HEK293 (cell line): ENCODE measurements around the gene NXPH4.

Experiments
- CTCF ChIA-PET: fragments of 350-600 bp; formaldehyde crosslinking; extraction: SDS; loops from one replicate; lab custom pipeline; 2021; ENCODE audit warnings: antibody characterized with exemption; lab: Yijun Ruan, JAX
- POLR2A ChIA-PET: fragments of 300-600 bp; formaldehyde crosslinking; extraction: SDS; loops from one replicate; lab custom pipeline; 2020; ENCODE audit warnings: antibody characterized with exemption, inconsistent platforms; lab: Yijun Ruan, JAX
- H3K27ac ChIP-seq: fragments of 200-500 bp; sonication (Bioruptor generic); 2 replicates; pipeline ENCODE4 v1.5.1; 2014; ENCODE audit warnings: low read depth, low read length, control low read depth, inconsistent platforms; ENCODE audit errors: extremely low read depth
- H3K36me3 ChIP-seq, 2 experiments: fragments of 200-500 bp in 1 of 2; sonication (Bioruptor generic) in 1 of 2; 1 replicate in 1 of 2; 2 replicates in 1 of 2; pipeline ENCODE4 v1.5.1; 2014 to 2017; ENCODE audit warnings: inconsistent platforms in 2 of 2, low read length in 2 of 2; ENCODE audit not compliant: control insufficient read depth in 2 of 2, insufficient read depth in 1 of 2
- H3K4me1 ChIP-seq: fragments of 200-500 bp; sonication (Bioruptor generic); 2 replicates; pipeline ENCODE4 v1.5.1; 2014; ENCODE audit warnings: mild to moderate bottlenecking, low read length, inconsistent platforms; ENCODE audit not compliant: control insufficient read depth, insufficient read depth
- H3K4me3 ChIP-seq: 2 replicates; pipeline ENCODE4 v1.5.1; 2011; ENCODE audit warnings: low read depth, mild to moderate bottlenecking, control low read depth, low read length, moderate library complexity
- H3K9me3 ChIP-seq: fragments of 200-500 bp; sonication (Bioruptor generic); 2 replicates; pipeline ENCODE4 v1.5.1; 2014; ENCODE audit warnings: low read depth, low read length, inconsistent platforms; ENCODE audit not compliant: control insufficient read depth, insufficient read depth
- EGR2 ChIP-seq: fragments of 450-650 bp; formaldehyde crosslinking; IDR thresholded peaks from 2 replicates; pipeline ENCODE4 v1.5.1; 2016; ENCODE audit warnings: low read depth, missing biosample characterization, missing genetic modification characterization
- GLIS1 ChIP-seq: fragments of 450-650 bp; formaldehyde crosslinking; IDR thresholded peaks from 2 replicates; pipeline ENCODE4 v1.5.1; 2016; ENCODE audit warnings: missing biosample characterization, missing genetic modification characterization
- HOXC10 ChIP-seq: sonication (generic); formaldehyde crosslinking; IDR thresholded peaks from 2 replicates; pipeline ENCODE4 v1.8.1; 2023; ENCODE audit warnings: mild to moderate bottlenecking, missing genetic modification reagents
- IKZF3 ChIP-seq: fragments of 450-650 bp; IDR thresholded peaks from 2 replicates; pipeline ENCODE4 v1.5.0; 2018; ENCODE audit warnings: missing biosample characterization, mild to moderate bottlenecking, missing genetic modification characterization, moderate library complexity
- PRDM1 ChIP-seq: fragments of 450-650 bp; formaldehyde crosslinking; IDR thresholded peaks from 2 replicates; pipeline ENCODE4; 2016; ENCODE audit warnings: missing biosample characterization, missing genetic modification characterization
- ZEB2 ChIP-seq: fragments of 450-650 bp; formaldehyde crosslinking; IDR thresholded peaks from 2 replicates; pipeline ENCODE4 v1.5.1; 2016; ENCODE audit warnings: missing biosample characterization, missing genetic modification characterization
- ZFHX2 ChIP-seq: fragments of 450-650 bp; formaldehyde crosslinking; conservative IDR thresholded peaks from 2 replicates; pipeline ENCODE4 v1.5.1; 2016; ENCODE audit warnings: missing biosample characterization, missing genetic modification characterization
- ZNF155 ChIP-seq: fragments of 450-650 bp; formaldehyde crosslinking; IDR thresholded peaks from 2 replicates; pipeline ENCODE4 v1.5.1; 2016; ENCODE audit warnings: missing biosample characterization, missing genetic modification characterization
- ZNF292 ChIP-seq: fragments of 450-650 bp; formaldehyde crosslinking; IDR thresholded peaks from 2 replicates; pipeline ENCODE4 v1.5.1; 2016; ENCODE audit warnings: low read depth, missing biosample characterization, missing genetic modification characterization, borderline replicate concordance
- ZNF366 ChIP-seq: fragments of 450-650 bp; formaldehyde crosslinking; conservative IDR thresholded peaks from 2 replicates; pipeline ENCODE4 v1.5.1; 2016; ENCODE audit warnings: missing biosample characterization, missing genetic modification characterization
- ZNF394 ChIP-seq: fragments of 450-650 bp; formaldehyde crosslinking; IDR thresholded peaks from 2 replicates; pipeline ENCODE4 v1.5.1; 2016; ENCODE audit warnings: missing biosample characterization, missing genetic modification characterization, mild to moderate bottlenecking, moderate library complexity, borderline replicate concordance
- ZNF48 ChIP-seq: fragments of 450-650 bp; formaldehyde crosslinking; IDR thresholded peaks from 2 replicates; pipeline ENCODE4 v1.5.1; 2016; ENCODE audit warnings: missing biosample characterization, missing genetic modification characterization
- ZNF600 ChIP-seq: fragments of 450-650 bp; formaldehyde crosslinking; IDR thresholded peaks from 2 replicates; pipeline ENCODE4 v1.5.1; 2016; ENCODE audit warnings: missing biosample characterization, missing genetic modification characterization
- ZNF670 ChIP-seq: fragments of 450-650 bp; formaldehyde crosslinking; IDR thresholded peaks from 2 replicates; pipeline ENCODE4 v1.5.1; 2016; ENCODE audit warnings: missing biosample characterization, missing genetic modification characterization, low read depth
- ZNF707 ChIP-seq: fragments of 450-650 bp; formaldehyde crosslinking; IDR thresholded peaks from 2 replicates; pipeline ENCODE4 v1.5.1; 2016; ENCODE audit warnings: missing biosample characterization, missing genetic modification characterization
- TF ChIP-seq, protein P1 (sequence below): fragments of 450-650 bp; formaldehyde crosslinking; IDR thresholded peaks from 2 replicates; pipeline ENCODE4 v1.5.1; 2017; ENCODE audit warnings: missing biosample characterization, missing genetic modification characterization
- TF ChIP-seq, protein P2 (sequence below): fragments of 450-650 bp; formaldehyde crosslinking; IDR thresholded peaks from 2 replicates; pipeline ENCODE4 v1.5.1; 2016; ENCODE audit warnings: missing biosample characterization, missing genetic modification characterization
- TF ChIP-seq, protein P3 (sequence below): fragments of 450-650 bp; formaldehyde crosslinking; IDR thresholded peaks from 2 replicates; pipeline ENCODE4 v1.5.1; 2017; ENCODE audit warnings: missing biosample characterization, missing genetic modification characterization
- TF ChIP-seq, protein P4 (sequence below): fragments of 450-650 bp; formaldehyde crosslinking; IDR thresholded peaks from 2 replicates; pipeline ENCODE4 v1.5.1; 2016; ENCODE audit warnings: missing biosample characterization, missing genetic modification characterization
- TF ChIP-seq, protein P5 (sequence below): fragments of 450-650 bp; formaldehyde crosslinking; IDR thresholded peaks from 2 replicates; pipeline ENCODE4 v1.5.1; 2016; ENCODE audit warnings: missing biosample characterization, missing genetic modification characterization

The NXPH4 gene

DNA sequence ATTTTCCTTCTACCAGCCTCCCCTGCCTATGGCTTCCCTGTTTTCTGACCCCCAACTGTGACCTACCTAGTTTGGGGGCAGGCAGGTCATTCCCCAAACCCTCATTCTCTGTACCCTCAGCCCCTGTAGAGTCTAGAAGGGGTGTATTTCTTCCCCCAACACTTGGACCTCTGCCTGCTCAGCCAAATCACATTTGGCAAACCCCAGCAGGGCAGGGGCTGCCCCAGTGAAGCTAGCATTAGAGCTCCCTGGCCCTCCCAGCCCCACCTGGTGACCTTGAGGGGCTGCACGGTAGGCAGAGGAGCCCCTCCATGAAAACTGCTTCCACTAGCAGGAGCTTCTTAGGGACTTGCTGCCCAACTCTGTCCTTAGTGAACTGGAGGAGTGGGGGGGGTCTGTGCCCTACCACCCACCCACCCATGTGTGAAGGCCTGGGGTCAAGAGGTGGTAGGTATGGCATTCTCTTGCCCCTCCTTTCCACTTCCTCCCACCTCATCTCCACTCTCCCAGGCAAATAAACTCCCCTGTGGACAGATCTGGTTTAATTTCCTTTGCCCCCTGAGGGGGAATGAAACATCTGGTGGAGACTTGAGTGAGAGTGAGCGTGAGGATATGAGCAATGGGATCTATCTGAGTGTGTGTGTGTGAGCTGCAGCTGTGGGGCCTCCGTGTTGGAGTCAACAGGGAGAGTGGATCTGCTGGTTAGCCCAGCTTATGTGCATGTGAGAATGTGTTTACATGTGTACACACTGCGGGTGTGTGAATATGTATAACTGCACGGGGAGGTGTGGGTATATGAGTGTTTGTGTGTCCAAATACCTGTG lies 1.6 kb downstream of the NXPH4 start:
- POLR2A ChIA-PET: interaction anchor here (0.7 to 4.8 kb wide), 5 partner anchors 9 to 24 kb away, joined by 3 to 44 read pairs (median 7); partner anchors contain the start of gene SHMT2
- Histone ChIP-seq H3K4me3 (no peak overlapping the region), H3K9me3 (no peaks in the 10 kb centered on the region), H3K4me1 (peaks cover 5% of the 10 kb centered on the region)
- TF ChIP-seq ZNF670 (tag by site-specific recombination): no peak
- TF ChIP-seq EGR2: peak; percentile 64
- no peak for TF ChIP-seq HOXC10
- TF ChIP-seq ZFHX2 (tag by site-specific recombination): peak; percentile 66
- peak; percentile 38; the same call in 1 of the 2 replicates for TF ChIP-seq GLIS1 (tag by site-specific recombination)
- TF ChIP-seq, protein P1, sequence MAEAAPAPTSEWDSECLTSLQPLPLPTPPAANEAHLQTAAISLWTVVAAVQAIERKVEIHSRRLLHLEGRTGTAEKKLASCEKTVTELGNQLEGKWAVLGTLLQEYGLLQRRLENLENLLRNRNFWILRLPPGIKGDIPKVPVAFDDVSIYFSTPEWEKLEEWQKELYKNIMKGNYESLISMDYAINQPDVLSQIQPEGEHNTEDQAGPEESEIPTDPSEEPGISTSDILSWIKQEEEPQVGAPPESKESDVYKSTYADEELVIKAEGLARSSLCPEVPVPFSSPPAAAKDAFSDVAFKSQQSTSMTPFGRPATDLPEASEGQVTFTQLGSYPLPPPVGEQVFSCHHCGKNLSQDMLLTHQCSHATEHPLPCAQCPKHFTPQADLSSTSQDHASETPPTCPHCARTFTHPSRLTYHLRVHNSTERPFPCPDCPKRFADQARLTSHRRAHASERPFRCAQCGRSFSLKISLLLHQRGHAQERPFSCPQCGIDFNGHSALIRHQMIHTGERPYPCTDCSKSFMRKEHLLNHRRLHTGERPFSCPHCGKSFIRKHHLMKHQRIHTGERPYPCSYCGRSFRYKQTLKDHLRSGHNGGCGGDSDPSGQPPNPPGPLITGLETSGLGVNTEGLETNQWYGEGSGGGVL (tag by site-specific recombination): peak; percentile 34
- peak; percentile 67 for TF ChIP-seq ZNF600 (tag by site-specific recombination)
- TF ChIP-seq, protein P2, sequence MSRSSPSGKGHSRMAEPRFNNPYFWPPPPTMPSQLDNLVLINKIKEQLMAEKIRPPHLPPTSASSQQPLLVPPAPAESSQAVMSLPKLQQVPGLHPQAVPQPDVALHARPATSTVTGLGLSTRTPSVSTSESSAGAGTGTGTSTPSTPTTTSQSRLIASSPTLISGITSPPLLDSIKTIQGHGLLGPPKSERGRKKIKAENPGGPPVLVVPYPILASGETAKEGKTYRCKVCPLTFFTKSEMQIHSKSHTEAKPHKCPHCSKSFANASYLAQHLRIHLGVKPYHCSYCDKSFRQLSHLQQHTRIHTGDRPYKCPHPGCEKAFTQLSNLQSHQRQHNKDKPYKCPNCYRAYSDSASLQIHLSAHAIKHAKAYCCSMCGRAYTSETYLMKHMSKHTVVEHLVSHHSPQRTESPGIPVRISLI: no peak
- peak; percentile 69; the same call in 1 of the 2 replicates for TF ChIP-seq PRDM1 (tag by site-specific recombination)
- 0 out of 2 replicates have a peak, but pooled peaks have one; percentile 8 for TF ChIP-seq IKZF3 (tag by site-specific recombination)
- TF ChIP-seq, protein P3, sequence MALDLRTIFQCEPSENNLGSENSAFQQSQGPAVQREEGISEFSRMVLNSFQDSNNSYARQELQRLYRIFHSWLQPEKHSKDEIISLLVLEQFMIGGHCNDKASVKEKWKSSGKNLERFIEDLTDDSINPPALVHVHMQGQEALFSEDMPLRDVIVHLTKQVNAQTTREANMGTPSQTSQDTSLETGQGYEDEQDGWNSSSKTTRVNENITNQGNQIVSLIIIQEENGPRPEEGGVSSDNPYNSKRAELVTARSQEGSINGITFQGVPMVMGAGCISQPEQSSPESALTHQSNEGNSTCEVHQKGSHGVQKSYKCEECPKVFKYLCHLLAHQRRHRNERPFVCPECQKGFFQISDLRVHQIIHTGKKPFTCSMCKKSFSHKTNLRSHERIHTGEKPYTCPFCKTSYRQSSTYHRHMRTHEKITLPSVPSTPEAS: peak; percentile 25; the same call in 1 of the 2 replicates
- TF ChIP-seq, all 188 proteins: peak for 8
- Histone ChIP-seq H3K27ac (no peak overlapping the region), H3K36me3 (peaks cover 0 to 3% of the 10 kb centered on the region in 2 experiments; a peak in 1 of 3 replicates)
- CTCF ChIA-PET: interaction anchor here (0.6 to 8.8 kb wide), 3 partner anchors 19 to 106 kb away, joined by 3 to 628 read pairs (median 4); partner anchors contain the start of gene SHMT2

DNA sequence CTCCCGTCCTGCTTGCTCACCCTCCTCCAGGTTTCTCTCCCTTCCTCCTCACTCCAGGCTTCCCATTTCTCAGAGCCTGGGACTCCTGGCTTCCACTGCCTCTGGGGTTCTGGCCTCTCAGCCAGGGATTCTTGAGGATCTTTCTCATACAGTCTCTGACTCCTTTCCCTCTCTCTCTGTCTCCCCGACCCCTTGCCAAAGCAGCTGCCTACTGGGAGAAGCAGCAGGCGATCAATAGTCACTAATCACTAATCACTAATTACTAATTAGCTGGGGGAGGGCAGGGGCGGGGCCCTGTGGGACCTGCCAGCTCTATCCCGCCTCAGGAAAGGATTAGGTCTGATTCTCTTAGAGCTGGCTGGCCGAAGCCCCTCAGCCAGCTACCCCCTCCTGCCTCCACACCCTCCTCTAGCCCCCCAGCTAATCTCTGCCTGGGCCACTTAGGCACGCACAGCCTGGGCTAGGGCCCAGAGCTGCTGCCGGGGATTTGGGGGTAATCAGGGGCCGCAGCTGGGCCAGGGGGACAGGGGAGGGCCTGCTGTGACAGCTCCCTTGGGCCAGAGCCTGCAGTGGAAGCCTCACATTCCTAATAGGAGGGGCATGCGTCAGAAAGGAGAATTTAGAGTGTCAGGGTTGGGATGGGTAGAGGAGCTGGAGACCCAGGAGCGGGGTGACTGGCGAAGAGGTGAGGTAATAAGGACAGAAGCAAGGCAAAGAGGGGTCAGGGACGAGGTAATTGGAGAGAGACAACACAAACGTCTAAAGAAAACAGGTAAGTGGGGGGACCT lies 2.8 kb downstream of the NXPH4 start:
- POLR2A ChIA-PET: interaction anchor here (4.8 kb wide), 1 partner anchor 11 kb away, joined by 44 read pairs; the partner anchor contains the start of gene SHMT2
- CTCF ChIA-PET: interaction anchor here (0.7 to 8.8 kb wide), 2 partner anchors 18 to 641 kb away, joined by 3 to 628 read pairs; partner anchors contain the start of gene SHMT2
- H3K4me1 ChIP-seq: no peaks in the 10 kb centered on the region; the same call in 1 of the 2 replicates
- no peak overlapping the region for H3K4me3 ChIP-seq
- H3K36me3 ChIP-seq: no peaks in the 10 kb centered on the region
- no peaks in the 10 kb centered on the region for H3K9me3 ChIP-seq
- no peak overlapping the region for H3K27ac ChIP-seq
- TF ChIP-seq ZNF48 (tag by site-specific recombination) (no peak), ZEB2 (tag by site-specific recombination) (peak; percentile 50; the same call in 1 of the 2 replicates), ZNF394 (tag by site-specific recombination) (peak; percentile 41; the same call in 1 of the 2 replicates), ZNF155 (tag by site-specific recombination) (no peak), ZNF292 (no peak), ZNF366 (tag by site-specific recombination) (0 out of 2 replicates have a peak, but pooled peaks have one; percentile 16), IKZF3 (tag by site-specific recombination) (peak; percentile 18; the same call in 1 of the 2 replicates), ZNF707 (peak; percentile 82)
- TF ChIP-seq, protein P4, sequence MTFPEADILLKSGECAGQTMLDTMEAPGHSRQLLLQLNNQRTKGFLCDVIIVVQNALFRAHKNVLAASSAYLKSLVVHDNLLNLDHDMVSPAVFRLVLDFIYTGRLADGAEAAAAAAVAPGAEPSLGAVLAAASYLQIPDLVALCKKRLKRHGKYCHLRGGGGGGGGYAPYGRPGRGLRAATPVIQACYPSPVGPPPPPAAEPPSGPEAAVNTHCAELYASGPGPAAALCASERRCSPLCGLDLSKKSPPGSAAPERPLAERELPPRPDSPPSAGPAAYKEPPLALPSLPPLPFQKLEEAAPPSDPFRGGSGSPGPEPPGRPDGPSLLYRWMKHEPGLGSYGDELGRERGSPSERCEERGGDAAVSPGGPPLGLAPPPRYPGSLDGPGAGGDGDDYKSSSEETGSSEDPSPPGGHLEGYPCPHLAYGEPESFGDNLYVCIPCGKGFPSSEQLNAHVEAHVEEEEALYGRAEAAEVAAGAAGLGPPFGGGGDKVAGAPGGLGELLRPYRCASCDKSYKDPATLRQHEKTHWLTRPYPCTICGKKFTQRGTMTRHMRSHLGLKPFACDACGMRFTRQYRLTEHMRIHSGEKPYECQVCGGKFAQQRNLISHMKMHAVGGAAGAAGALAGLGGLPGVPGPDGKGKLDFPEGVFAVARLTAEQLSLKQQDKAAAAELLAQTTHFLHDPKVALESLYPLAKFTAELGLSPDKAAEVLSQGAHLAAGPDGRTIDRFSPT: peak; percentile 0; the same call in 1 of the 2 replicates
- TF ChIP-seq, protein P5, sequence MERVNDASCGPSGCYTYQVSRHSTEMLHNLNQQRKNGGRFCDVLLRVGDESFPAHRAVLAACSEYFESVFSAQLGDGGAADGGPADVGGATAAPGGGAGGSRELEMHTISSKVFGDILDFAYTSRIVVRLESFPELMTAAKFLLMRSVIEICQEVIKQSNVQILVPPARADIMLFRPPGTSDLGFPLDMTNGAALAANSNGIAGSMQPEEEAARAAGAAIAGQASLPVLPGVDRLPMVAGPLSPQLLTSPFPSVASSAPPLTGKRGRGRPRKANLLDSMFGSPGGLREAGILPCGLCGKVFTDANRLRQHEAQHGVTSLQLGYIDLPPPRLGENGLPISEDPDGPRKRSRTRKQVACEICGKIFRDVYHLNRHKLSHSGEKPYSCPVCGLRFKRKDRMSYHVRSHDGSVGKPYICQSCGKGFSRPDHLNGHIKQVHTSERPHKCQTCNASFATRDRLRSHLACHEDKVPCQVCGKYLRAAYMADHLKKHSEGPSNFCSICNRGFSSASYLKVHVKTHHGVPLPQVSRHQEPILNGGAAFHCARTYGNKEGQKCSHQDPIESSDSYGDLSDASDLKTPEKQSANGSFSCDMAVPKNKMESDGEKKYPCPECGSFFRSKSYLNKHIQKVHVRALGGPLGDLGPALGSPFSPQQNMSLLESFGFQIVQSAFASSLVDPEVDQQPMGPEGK (tag by site-specific recombination): peak; percentile 54; the same call in 1 of the 2 replicates
